NCI-H524 (cell line): ENCODE data around the gene KCNIP1.
"Not testable (repeated sequence)": the region's sequence is repeated elsewhere in the genome, so short reads cannot be mapped to it uniquely, and the experiment has no call there.

Experiments used
- DNase-seq, 2 experiments: peaks; one replicate each; lab custom pipeline; 2025; lab: John Stamatoyannopoulos, UW

KCNIP1 gene

DNA sequence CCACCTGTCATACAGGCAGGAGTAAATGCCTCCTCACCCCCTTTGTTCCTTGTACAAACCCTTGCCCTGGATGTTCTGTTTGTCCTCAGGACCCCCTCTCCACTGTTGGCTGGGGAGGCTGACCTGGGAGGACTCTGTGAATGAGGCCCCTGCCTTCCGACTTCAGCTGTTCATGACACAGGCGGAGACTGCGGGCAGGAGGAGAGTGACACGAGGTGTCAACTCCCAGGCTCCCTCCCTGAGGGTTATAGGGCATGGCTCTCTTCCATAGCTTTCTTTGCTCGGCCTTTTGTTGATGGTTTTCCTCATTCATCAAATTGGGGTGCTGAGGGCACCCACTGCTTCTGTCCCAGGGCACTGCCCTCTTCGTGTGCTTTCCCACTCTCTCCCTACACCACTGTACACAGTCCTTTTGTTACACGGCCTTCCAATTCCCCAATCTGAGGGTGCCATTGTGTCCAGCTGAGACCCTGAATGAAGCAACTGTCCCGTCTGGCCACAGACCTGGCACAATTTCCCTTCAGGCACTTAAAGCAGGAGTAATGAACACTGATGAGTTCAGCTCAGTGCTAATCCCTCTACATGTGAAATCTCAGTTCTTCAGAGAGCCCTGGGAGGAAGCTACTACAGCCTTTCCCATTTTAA is 33.8 kb downstream of the KCNIP1 start:
- no peak for DNase-seq

GRCh38 chr5:170538096-170538465 is 34.3 kb downstream of the KCNIP1 start:
- no peak for DNase-seq

DNA sequence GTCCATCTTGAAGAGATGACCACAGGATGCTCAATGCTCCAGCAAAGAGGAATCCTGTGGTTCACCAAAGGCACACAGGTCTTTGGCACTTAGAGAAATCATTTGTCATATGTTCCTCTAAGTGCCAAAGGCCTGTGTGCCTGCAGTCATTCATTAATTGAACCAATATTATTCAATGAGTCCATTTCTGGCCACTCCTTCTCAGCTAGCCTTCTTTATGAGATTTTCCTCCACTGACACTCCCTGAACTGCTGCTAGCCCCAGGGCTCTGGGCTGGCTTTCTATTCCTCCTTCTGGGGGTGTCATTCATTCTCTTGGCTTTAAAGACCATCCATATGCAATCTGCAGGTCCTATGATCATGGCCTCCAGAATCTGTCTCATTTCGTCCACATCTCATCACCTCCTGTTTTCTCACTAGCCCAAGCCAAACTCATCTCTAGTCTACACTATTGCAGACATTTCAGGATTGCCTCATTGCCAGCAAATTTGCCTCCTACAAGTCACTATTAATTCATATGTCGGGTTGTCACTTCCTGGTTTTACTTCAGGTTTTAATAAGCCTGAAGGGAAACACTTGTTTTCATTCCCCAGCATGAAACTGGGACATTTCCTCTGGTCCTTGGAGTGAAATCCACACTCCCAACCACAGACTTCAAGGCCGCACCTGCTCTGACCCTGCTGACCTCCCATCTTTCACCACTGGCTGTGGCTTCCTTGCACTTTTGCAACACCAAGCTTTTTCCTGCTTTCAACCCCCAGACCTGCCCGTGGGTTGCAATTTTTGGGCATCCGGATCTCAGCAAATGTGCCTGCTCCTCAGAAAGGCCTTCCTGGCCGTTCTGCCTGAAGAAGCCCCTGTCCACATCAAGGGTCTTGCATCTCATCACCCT is 35.1 kb downstream of the KCNIP1 start:
- no peak for DNase-seq

DNA sequence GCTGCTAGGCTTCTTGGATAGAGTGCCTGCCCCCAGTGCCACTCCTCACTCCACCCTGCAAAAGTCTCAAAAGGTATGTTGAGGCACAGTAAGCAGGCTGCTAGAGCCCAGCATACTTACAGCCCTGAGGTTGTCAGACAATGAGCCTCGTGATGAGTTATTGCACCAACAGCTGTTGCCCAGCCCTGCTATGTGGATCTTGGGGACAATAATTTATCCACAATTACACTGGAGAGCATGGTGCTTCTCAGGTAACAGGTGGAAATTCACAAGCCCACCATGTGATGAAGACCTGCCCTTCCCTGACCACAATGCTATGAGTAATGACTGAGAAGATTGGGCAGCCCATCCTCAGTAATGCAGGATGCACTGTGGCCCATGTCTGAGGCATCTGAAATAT is 36.5 kb downstream of the KCNIP1 start:
- peak in 1 of 2 experiments; percentile 4 for DNase-seq

DNA sequence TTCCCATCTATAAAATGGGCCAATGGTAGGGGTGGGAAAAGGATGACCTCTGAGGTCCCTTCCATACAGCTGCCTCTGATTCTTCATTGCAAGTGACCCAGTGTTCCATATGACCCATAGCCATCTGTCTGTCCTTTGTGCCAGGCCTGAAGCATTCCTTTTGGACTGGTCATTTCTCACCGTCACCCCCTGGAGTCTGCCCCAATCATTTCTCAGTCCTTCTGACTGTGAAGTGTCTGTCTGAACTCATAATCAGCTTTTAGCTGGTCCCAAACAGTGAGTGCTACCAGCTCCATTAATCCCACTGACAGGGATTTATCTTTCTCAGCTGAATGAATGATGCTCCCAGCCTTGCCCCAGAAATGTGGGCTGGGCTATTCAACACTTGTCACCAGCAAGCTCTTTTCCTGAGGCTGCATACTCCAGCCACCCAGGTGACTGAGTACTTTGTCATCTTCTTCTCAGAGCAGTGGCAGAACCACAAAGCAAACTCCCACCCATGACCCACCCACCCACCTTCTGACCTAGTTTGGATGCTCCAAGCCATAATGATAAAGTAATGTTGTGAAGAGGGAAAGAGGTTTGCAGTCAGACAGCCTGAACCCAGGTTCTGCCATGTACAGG is 37.4 kb downstream of the KCNIP1 start:
- DNase-seq = no peak

GRCh38 chr5:170542691-170543293 is 39.0 kb downstream of the KCNIP1 start:
- DNase-seq = peak in 1 of 2 experiments; percentile 40

GRCh38 chr5:170545313-170545712 is 41.5 kb downstream of the KCNIP1 start:
- no peak for DNase-seq

GRCh38 chr5:170545811-170546210 is 42.0 kb downstream of the KCNIP1 start:
- no peak for DNase-seq

GRCh38 chr5:170546282-170546681 is 42.5 kb downstream of the KCNIP1 start:
- DNase-seq = no peak

DNA sequence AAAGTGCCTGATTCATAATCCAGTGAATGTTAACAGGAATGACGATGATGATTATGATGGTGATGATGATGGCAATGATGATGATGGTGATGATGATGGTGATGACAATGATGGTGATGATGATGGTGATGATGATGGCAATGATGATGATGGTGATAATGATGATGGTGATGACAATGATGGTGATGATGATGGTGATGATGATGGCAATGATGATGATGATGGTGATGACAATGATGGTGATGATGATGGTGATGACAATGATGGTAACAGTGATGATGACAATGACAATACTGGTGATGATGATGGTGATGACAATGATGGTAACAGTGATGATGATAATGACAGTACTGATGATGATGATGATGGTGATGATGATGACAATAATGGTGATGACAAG is 46.6 kb downstream of the KCNIP1 start:
- not testable (repeated sequence) for DNase-seq

- DNase-seq = no peak
Measured at GRCh38 chr5:170551076-170551475, 47.3 kb downstream of the KCNIP1 start.

GRCh38 chr5:170551622-170552021 is 47.8 kb downstream of the KCNIP1 start:
- DNase-seq = no peak

DNA sequence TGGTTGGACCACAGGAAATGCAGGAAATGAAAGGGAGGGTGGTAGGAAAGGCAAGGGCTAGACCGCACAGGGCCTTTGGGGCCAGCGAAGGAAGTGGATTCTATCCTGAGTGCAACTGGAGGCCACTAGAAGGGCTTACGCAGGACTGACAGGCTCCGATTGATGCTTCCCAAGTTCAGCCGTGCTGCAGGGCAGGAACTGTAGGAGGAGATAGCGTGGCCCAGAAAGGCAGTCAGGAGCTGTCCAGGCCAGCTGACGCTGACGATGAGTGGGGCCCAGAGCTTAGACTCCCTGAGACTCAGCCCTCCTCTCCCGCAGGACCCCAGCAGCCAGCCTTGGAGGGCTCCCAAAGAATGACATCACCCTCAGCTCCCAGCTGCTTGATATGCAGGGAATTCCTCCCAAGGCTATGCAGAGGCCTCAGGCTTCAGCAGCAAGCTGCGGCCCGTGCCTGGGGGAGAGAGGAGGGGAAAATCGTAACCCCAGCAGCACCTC is 48.8 kb downstream of the KCNIP1 start:
- DNase-seq = no peak

DNA sequence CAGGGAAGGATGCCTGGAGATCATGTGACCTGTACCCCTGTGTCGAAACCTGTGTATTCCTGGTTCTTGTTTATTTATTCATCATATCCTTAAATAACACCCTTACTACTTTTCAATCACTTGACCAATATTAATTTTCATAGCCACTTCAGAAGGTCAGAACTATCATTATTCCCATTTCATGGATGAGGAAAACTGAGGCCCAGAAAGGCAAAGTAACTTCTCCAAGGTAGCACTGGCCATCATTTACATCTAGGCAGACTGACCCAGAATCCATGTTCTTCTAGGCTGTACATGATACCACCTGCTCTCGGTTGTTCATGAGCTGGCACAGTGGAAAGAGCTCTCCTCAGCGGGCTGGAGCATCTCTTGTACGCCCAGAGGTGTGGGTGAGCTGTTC is 49.4 kb downstream of the KCNIP1 start:
- DNase-seq = no peak

- peak in 1 of 2 experiments; percentile 8 for DNase-seq
Measured at GRCh38 chr5:170554521-170555267, 50.9 kb downstream of the KCNIP1 start.

GRCh38 chr5:170557314-170557713 is 53.5 kb downstream of the KCNIP1 start:
- no peak for DNase-seq

GRCh38 chr5:170559296-170559695 is 55.5 kb downstream of the KCNIP1 start:
- no peak for DNase-seq

DNA sequence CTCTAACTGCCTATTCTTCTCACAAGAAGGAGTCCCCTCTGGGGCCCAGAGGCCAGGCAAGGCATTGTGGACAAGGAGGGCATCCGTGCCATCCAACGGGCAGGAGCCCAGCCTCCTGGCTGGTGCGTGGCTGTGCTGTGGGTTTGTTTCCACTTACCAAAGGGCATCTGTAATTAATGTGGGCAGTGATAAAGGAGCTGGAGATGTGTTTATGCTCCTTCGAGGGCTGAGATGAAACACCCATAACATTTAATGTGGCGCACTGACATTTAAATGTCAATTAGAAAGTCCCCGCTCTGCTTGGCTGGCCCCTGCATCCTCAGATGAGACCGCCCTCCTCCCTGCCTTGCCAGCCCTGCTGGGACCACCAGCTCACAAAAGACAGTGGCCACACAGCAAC is 57.1 kb downstream of the KCNIP1 start:
- no peak for DNase-seq

GRCh38 chr5:170562166-170562874 is 58.5 kb downstream of the KCNIP1 start:
- no peak for DNase-seq

GRCh38 chr5:170562875-170563228 is 59.0 kb downstream of the KCNIP1 start:
- no peak for DNase-seq
